ENCODE measurements around the gene PLD5.

Gene PLD5

GRCh38 chr1:242056988-242057744 is 467.3 kb downstream of the PLD5 start:
- TF ChIP-seq EZH2phosphoT487 (IDR thresholded peaks at IDR 0.05; ENCODE audit: borderline replicate concordance, low read length) (no peak), CTCF (IDR thresholded peaks at IDR 0.05; ENCODE audit: low read depth, low read length, poor library complexity, severe bottlenecking) (no peak)
- no peak overlapping the region for H3K4me2 ChIP-seq (ENCODE audit: low read length)
- H3K36me3 ChIP-seq (ENCODE audit: control insufficient read depth, low read length): no peaks in the 10 kb centered on the region
- H3K79me2 ChIP-seq (ENCODE audit: control insufficient read depth, low read length): no peaks in the 10 kb centered on the region
- H3K4me3 ChIP-seq (ENCODE audit: low read length): no peak overlapping the region
- H3K4me1 ChIP-seq (ENCODE audit: control insufficient read depth, low read length): peaks cover 7% of the 10 kb centered on the region
- H3K9me2 ChIP-seq (replicated peaks; ENCODE audit: control insufficient read depth, low read length): no peaks in the 10 kb centered on the region
- no peaks in the 10 kb centered on the region for H4K20me1 ChIP-seq (ENCODE audit: control insufficient read depth, insufficient read depth, low read depth, low read length)
- H3K9me3 ChIP-seq (ENCODE audit: control insufficient read depth, insufficient read depth, low read length): no peaks in the 10 kb centered on the region
- H3K27me3 ChIP-seq (ENCODE audit: control insufficient read depth, low read length): no peaks in the 10 kb centered on the region
- no peak overlapping the region for H3K27ac ChIP-seq (ENCODE audit: low read depth, low read length)
- no peaks in the 10 kb centered on the region for H3F3A ChIP-seq (ENCODE audit: control insufficient read depth, insufficient read depth)

GRCh38 chr1:242055749-242056320 is 468.7 kb downstream of the PLD5 start:
- H3K9me3 ChIP-seq (ENCODE audit: control insufficient read depth, insufficient read depth, low read length): no peaks in the 10 kb centered on the region
- H3F3A ChIP-seq (ENCODE audit: control insufficient read depth, insufficient read depth): no peaks in the 10 kb centered on the region
- no peak overlapping the region for H3K4me3 ChIP-seq (ENCODE audit: low read length)
- H3K27ac ChIP-seq (ENCODE audit: low read depth, low read length): no peak overlapping the region
- no peaks in the 10 kb centered on the region for H3K27me3 ChIP-seq (ENCODE audit: control insufficient read depth, low read length)
- TF ChIP-seq EZH2phosphoT487 (IDR thresholded peaks at IDR 0.05; ENCODE audit: borderline replicate concordance, low read length): no peak
- no peak for TF ChIP-seq CTCF (IDR thresholded peaks at IDR 0.05; ENCODE audit: low read depth, low read length, poor library complexity, severe bottlenecking)
- H3K4me1 ChIP-seq (ENCODE audit: control insufficient read depth, low read length): peaks cover 7% of the 10 kb centered on the region
- no peaks in the 10 kb centered on the region for H3K36me3 ChIP-seq (ENCODE audit: control insufficient read depth, low read length)
- no peaks in the 10 kb centered on the region for H3K9me2 ChIP-seq (replicated peaks; ENCODE audit: control insufficient read depth, low read length)
- H3K4me2 ChIP-seq (ENCODE audit: low read length): no peak overlapping the region
- H3K79me2 ChIP-seq (ENCODE audit: control insufficient read depth, low read length): no peaks in the 10 kb centered on the region
- H4K20me1 ChIP-seq (ENCODE audit: control insufficient read depth, insufficient read depth, low read depth, low read length): no peaks in the 10 kb centered on the region

GRCh38 chr1:242043165-242043564 is 481.3 kb downstream of the PLD5 start:
- H3K4me2 ChIP-seq (ENCODE audit: low read length): no peak overlapping the region
- peaks cover 4% of the 10 kb centered on the region; the same call in 1 of the 2 replicates for H3K27me3 ChIP-seq (ENCODE audit: control insufficient read depth, low read length)
- H4K20me1 ChIP-seq (ENCODE audit: control insufficient read depth, insufficient read depth, low read depth, low read length): no peaks in the 10 kb centered on the region
- no peaks in the 10 kb centered on the region for H3K9me3 ChIP-seq (ENCODE audit: control insufficient read depth, insufficient read depth, low read length)
- H3K4me3 ChIP-seq (ENCODE audit: low read length): no peak overlapping the region
- TF ChIP-seq CTCF (IDR thresholded peaks at IDR 0.05; ENCODE audit: low read depth, low read length, poor library complexity, severe bottlenecking) (no peak), EZH2phosphoT487 (IDR thresholded peaks at IDR 0.05; ENCODE audit: borderline replicate concordance, low read length) (no peak)
- no peaks in the 10 kb centered on the region for H3K4me1 ChIP-seq (ENCODE audit: control insufficient read depth, low read length)
- no peaks in the 10 kb centered on the region for H3K36me3 ChIP-seq (ENCODE audit: control insufficient read depth, low read length)
- H3K79me2 ChIP-seq (ENCODE audit: control insufficient read depth, low read length): no peaks in the 10 kb centered on the region
- no peaks in the 10 kb centered on the region for H3F3A ChIP-seq (ENCODE audit: control insufficient read depth, insufficient read depth)
- no peaks in the 10 kb centered on the region for H3K9me2 ChIP-seq (replicated peaks; ENCODE audit: control insufficient read depth, low read length)
- no peak overlapping the region for H3K27ac ChIP-seq (ENCODE audit: low read depth, low read length)

Data from DOHH2 (cell line).